DMS114 treated with DMSO at 0.1 percent for 48 hours (cell line): ENCODE measurements around the gene RALGAPA1.

Experiments used
- DNase-seq: peaks from one replicate; lab custom pipeline; 2025; ENCODE audit not compliant: unreplicated experiment; lab: John Stamatoyannopoulos, UW

Gene RALGAPA1

DNA sequence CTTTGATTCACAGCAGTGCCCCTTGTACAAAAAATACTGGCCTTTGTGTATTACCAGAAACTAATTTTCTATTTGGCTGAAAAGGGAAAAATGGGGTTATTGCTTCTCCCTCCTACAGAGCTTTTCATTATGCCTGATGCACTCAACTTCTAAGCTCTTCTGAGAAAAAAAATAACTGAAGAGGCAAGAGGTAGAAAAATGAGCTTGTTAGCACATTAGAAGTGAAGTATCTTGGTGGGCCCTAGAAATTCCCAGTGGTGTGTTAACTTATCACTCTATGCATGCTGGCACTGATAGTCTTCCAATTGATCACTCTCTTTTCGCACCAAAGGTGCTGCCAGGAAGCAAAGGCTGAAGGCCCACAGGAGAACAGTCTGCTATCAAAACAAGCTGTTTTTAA is 258.0 kb downstream of the RALGAPA1 start:
- no peak for DNase-seq

DNA sequence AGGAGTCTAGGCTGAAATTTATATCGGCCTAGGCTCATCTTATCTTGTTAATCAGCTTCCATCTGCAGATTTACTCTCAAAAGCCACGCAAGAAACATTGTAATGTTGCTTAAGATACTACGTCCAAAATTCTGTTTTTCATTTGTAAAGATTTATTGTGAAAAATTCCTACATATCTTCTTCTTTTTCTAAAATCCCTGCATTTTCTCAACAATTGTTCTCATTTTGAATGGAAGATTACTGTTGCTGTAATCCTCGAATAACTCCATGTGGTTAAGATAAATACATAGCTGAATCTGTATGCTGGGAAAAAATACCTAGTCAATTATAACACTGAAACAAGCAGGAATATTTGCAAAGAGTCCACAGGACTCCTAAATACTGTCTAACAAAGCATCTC is 259.5 kb downstream of the RALGAPA1 start:
- no peak for DNase-seq

DNA sequence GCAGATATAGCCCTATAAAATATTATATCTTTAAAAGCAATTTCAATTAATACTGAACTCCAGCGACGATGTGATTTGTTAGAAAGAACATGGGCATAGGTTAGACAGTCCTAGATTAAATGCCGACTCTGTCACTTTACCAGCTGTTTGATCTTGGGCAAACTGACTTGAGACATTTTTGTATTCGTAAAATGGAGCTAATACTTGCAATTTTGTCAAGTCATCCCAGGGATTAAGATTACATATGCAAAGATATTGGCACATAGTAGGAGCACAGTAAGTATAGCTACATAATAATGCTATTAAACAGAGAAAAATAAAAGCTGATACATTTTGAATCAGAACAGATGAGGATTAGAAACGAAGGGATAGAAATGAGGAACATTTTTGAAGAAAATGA is 266.1 kb downstream of the RALGAPA1 start:
- DNase-seq, result no peak

DNA sequence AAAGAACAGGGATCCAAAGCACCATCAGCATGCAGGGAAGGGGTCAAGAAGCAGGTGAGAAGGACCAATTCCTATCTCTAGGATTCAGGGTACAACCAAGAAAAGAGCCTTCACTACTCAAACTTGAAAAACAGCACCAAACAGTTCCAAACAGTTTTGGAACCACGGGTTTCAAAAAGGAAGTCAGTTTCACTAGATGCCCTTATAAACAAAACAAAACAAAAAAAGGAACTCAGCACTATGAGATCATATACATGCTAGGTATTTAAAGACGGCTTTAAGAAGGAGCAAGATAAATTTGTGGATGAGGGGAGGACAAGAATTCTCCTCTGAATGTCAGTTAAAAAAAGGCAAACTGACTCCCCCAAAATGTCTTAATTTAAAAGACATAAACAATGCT is 269.1 kb downstream of the RALGAPA1 start:
- no peak for DNase-seq

DNA sequence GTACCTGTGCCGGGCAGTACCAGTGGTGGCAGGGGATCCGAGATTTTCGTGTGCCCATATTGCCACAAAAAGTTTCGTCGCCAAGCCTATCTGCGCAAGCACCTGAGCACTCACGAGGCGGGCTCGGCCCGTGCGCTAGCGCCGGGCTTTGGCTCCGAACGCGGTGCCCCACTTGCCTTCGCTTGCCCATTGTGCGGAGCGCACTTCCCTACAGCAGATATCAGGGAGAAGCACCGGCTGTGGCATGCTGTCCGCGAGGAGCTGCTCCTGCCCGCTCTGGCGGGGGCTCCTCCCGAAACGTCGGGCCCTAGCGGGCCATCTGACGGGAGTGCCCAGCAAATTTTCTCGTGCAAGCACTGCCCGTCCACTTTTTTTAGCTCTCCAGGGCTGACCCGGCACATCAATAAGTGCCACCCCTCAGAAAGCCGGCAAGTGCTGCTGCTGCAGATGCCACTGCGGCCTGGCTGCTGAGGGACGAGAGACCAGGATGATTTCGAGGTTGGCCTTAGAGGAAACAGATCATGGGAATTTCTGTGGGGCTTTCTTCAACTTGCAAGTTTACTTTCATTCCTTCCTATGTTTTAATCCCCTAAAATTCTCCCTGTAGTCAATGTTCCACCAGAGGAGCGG is 273.5 kb downstream of the RALGAPA1 start:
- DNase-seq, result no peak

DNA sequence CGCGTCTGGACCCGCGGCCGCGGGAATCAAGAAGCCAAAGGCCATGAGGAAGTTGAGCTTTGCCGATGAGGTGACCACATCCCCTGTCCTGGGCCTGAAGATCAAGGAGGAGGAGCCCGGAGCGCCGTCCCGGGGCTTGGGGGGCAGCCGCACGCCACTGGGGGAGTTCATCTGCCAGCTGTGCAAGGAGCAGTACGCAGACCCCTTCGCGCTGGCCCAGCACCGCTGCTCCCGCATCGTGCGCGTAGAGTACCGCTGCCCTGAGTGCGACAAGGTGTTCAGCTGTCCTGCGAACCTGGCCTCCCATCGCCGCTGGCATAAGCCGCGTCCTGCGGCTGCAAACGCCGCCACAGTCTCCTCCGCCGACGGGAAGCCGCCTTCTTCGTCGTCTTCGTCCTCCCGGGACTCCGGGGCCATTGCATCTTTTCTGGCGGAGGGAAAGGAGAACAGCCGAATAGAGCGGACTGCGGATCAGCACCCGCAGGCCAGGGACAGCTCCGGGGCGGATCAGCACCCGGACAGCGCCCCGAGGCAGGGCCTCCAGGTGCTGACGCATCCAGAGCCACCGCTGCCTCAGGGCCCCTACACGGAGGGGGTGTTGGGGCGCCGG is 274.1 kb downstream of the RALGAPA1 start:
- DNase-seq, result peak; percentile 5

DNA sequence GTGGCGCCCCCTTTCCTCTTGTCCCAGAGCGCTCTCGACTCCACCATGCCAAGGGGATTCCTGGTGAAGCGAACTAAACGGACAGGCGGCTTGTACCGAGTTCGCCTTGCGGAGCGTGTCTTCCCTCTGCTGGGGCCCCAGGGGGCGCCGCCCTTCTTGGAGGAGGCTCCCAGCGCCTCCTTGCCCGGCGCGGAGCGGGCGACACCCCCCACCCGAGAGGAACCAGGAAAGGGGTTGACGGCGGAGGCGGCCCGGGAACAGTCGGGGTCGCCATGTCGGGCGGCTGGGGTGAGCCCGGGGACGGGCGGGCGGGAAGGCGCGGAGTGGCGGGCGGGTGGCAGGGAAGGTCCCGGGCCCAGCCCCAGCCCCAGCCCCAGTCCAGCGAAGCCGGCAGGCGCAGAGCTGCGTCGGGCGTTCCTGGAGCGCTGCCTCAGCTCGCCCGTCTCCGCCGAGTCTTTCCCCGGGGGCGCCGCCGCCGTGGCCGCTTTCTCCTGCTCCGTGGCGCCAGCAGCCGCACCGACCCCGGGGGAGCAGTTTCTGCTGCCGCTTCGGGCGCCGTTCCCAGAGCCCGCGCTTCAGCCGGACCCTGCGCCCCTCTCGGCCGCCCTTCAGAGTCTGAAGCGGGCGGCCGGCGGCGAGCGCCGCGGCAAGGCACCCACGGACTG is 274.8 kb downstream of the RALGAPA1 start:
- DNase-seq, result no peak

DNA sequence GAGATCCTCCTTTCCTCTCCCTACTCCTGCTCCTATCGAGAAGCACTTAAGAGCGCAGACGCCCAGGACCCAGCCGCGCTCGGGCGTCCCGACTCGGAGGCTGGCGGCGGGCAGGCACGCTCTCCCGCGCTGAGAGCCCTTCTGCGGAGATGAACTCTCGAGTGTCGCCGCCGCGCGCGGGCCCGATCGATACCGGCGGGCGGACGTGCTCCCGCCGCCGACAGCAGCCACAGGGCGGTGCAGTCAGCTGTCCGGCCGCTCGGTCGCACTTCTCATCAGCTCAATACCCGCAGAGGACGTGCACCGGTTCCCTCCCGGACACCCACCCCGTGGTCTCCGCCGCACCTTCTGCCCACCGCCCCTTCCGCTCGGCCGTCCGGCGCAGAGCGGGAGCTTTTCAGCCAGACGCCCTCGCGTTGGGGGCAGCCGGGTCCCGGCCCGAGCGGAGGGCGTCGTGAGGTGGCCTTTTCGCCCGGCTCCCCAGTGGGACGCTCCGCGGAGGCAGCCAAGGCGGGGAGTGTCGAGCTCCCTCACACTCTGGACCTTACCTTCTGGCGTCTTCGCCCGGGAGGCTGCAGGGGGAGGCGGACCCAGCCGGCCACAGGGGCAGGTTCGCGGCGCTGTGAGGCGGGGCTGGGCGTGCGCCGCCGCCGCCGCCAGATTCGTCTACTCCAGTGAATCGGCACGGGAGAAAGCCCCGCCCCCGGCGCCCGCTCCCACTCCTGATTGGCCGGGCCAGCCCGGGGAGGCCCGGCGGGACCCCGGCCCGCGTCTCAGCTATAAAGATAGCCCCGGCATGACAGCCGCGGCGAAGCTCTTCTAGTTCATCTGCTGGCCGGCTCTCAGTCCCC is 275.5 kb downstream of the RALGAPA1 start, which contains the start of gene INSM2:
TSS of gene INSM2 (plus strand) at position 808 of the 851 bp plus-strand sequence. CDS start 89 bp downstream, outside the sequence.
- peak; percentile 57 for DNase-seq

DNA sequence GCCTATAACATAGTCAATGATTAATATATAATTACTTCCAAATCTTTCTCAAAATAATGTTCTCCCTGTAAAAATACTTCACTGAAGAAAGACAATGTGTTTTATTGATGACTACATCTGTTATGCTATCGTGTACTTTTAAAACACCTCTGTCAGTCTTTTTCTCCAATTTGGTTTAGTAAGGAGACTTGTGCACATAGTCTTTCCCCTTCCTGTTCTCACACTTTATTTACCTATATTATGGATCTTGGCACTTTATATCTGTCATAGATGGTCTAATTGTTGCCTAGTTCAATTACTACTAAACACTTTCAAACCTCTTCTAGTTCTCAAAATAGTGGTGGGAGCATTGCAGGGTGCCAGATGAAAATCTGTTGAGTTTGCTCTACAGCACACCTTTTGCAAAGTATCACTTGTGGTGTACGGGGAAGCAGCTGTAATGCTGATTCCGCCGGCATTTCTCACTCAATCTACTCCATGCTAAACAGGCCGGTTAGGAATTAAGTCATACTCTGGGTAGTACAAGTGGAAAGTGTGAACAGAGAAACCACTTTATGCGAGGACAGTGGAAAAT is 276.2 kb downstream of the RALGAPA1 start:
- no peak for DNase-seq

DNA sequence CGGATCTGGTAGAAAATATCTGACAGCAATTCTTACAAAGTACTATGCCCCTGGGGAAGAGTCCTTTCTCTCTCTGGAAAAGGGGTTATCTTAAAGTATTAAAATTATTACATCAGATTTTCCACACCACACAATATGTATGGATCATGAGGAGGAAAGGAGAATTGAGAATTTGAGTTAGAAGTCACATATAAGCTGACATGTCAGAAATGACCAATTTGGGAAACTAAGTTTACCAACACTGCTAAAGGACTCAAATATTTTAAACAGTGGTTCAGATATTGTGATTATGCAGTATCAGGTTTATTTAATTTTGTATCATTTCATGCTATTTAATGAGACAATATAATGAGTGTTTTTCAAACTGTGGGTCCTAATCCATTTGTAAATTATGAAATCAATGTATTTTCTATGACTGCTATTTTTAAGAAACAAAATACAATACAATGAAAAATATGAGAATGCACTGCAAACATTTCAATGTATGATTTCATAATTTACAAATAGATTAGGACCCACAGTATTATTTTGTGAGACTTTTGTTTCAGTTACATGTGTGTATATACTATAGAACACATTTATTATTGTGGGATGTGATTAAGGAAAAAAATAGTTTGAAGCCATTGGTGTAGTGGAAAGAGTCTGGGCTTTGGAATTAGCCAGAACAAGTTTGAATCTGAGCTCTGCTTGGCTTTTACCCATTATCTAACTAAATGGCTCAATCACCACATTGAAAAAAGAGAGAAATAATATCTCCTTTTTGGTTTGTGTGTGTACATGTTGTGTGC is 276.9 kb downstream of the RALGAPA1 start:
- no peak for DNase-seq

DNA sequence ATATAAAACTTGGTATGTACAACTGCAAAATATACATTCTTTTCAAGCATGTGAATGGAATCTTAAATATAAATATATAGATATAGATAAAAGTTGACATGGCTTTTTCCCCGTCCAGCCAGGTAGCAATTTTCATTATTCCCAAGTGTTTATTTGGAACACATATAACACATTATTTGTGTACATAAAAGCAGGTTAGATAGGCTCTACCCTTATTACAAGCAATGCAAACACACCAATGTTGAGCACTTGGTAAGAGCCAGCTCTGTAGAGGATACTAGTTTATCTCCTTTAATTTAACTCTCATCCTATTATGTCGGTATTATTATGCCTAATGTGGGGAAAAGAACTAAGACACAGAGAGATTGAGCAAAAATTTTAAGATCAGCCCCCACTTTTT is 282.1 kb downstream of the RALGAPA1 start:
- no peak for DNase-seq

DNA sequence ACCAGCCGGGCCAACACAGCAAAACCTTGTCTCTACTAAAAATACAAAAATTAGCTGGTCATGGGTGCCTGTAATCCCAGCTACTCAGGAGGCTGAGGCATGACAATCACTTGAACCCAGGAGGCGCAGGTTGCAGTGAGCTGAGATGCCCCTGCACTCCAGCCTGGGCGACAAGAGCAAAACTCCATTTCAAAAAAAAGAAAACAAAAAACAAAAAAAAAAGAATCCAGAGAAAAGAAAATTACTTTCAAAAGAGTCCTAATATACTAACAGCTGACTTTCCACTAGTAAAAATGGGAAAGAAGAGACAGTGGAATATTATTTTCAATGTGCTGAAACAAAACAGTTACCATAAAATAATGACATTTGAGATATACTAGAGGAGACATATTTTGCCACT is 283.4 kb downstream of the RALGAPA1 start:
- no peak for DNase-seq

DNA sequence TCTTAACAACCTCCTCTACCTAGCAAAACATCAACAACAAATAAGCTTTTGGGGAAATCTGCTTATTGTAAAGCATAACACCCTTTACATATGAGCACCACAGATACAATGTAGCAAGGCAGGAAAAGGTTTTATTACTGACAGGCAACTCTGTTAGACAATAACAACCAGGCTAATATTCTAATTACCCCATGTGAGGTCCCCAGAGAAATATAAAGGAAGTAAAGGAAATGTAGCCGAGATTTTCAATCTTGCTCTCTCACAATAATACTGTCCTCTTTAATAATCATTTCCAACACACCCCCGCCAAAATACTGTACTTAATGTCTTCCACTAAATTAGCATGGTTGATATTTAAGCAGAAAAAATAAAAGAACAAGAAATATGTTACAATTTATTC is 289.1 kb downstream of the RALGAPA1 start:
- no peak for DNase-seq

DNA sequence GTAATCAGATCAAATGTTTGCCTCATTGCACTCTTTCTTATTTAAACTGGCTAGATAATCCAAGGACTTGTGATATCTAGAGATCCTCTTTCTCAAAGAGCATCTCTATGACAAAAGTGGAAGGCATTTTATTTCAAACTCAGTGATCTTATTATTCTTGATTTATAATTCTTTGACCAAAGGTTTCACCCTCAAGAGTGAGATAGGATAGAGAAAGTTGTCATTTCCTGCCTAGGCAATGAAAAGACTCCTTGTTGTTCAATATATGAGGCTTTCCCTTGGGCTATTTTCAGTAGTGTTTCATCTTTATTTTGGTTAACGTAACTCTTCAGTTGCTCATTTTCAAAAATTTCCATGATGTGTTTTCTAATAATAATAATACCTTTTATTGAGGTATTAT is 293.2 kb downstream of the RALGAPA1 start:
- no peak for DNase-seq

DNA sequence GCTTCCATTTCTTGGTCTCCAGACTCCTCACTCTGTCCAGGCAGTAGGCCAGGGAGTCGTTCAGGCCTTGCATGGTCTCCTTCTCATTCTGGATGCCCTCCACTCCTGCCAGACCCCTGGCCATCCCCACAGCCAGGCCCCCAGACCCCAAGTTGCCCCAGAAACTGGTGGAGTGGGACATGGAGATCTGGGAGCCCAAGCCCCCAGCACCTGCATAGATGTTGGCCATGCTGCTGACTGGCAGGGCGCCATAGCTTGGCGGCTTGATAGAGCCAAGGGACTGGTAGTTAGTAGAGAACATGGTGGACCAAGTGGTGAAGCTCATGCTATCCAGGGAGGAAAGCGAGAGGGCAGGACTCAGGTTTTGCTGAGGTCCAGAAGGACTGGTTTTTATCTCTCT is 296.3 kb downstream of the RALGAPA1 start:
- no peak for DNase-seq

DNA sequence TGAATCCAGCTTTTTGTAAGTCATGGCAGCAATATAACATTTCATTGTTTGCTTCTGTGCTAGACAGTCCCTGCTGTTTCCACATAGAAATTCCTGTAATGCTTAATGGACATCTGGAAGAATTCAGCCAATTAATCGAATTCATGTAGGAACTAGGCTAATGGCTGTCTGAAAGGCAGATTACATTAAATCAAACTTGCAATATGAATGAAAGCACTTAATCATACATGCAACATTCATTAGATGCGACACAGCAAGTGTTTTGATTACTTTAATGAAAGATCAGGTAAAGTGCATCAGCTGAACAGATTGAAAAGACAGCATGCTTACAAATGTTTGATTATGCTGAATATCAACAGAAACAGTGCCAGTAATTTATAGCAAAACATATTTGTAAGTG is 299.2 kb downstream of the RALGAPA1 start:
- DNase-seq, result no peak

DNA sequence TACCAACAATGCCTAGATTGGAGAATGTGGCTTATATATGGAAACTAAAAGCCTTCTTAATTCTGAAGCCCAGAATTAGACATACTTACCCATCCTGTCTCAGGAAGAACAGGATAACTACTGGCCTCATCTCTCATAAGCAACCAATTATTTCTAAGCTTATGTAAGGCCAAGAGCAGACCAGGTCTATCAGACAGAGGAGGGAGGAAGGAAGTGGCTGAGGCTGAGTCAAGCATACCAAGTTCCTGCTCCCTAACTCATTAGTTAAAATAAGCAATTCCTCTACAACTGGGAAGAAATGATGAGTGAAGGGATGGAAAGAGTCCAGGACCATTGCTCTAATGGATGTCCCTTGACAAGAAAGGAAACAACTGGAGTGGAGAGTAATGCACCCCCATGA is 302.2 kb downstream of the RALGAPA1 start:
- no peak for DNase-seq

DNA sequence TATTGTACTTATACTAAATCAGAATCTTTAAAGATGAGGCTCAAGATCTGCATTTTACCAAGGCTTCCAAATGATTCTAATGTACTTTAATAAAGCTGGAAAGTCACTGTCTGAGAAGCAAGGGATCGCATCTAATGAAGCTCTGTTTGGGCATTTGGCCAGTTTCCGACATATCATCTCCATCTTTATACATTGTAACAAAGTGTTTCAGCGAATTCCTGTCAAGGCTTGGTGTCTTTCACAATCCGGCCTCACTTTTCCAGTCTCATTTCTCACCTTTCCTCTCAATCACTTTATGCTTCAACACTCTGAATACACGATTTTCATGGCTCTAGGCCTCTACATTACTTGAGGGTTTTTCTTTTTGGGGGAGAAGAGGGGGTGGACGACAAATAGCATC is 302.6 kb downstream of the RALGAPA1 start:
- DNase-seq, result no peak

DNA sequence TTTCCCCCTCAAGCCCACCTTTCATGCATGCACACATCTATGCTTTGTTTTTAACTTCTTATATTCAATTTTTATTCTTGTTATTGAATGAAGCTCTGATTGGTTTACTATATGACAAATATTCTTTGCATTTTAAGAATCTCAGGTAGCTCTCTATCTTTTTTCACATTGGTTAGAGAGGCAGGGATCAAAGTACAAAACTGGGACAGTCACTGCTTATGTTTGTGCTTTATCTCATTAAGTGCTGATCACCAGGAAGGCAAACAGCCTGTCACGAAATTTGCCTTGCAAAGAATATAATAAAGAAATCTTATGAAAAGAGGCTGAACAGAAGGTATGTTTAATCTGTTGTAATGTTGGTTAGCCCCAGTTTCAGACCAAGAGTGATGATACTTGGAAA is 304.8 kb downstream of the RALGAPA1 start:
- no peak for DNase-seq

DNA sequence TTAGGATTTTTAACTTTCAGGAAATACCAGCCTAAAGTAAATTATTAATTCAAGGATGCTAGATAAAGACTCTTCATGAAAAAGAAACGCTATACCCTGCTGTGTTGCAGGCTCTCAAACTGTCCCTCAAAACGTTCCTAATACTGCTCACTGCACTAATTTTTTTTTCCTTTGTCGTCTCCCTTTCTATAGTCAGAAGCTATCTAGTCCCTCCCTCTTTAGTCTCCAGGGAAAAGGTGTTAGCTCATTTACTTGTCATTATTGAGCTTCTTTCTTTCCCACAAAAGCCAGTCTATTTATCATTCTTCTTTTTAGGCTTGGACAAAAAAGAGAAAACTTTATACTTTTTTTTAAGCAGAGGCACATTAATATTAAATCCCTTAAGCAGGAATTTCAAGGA is 305.4 kb downstream of the RALGAPA1 start:
- DNase-seq, result no peak
